H1 (cell line): ENCODE data around the gene RNF144A. TPM values are rescaled to one million over a fixed set of nuclear protein-coding genes. Genes with fewer than 3 reads are reported as not detected.

Source experiments
- CTCF ChIA-PET: fragments of 300-600 bp; sonication (Branson Sonifier 250); formaldehyde crosslinking; loops from one replicate; lab custom pipeline; 2021; ENCODE audit not compliant: partially characterized antibody; lab: Charles Lee
- POLR2A ChIA-PET: fragments of 300-600 bp; sonication (Branson Sonifier 250); formaldehyde crosslinking; loops from one replicate; lab custom pipeline; 2021; ENCODE audit warnings: inconsistent platforms; ENCODE audit not compliant: partially characterized antibody; lab: Charles Lee
- DNase-seq, 2 experiments: peaks; one replicate each; pipeline versions ENCODE4 v3.0.0 to v3.0.0-alpha.2; 2010 to 2022; ENCODE audit warnings: low spot score in 2 of 2, low read depth in 1 of 2, mixed read lengths in 1 of 2
- FAIRE-seq: peaks from 2 replicates; lab custom pipeline; 2011; peaks lifted over from hg19 to GRCh38; lab: Jason Lieb, UNC
- H2AFZ ChIP-seq: 2 replicates; pipeline ENCODE4 v1.8.1; 2012; ENCODE audit warnings: low read length, inconsistent platforms
- H2AK5ac ChIP-seq: 2 replicates; pipeline ENCODE4 v1.6.1; 2013; ENCODE audit warnings: low read depth, low read length
- H2BK120ac ChIP-seq: replicated peaks from 2 replicates; pipeline ENCODE3; 2013; ENCODE audit warnings: low read depth, low read length, inconsistent platforms
- H2BK12ac ChIP-seq: 2 replicates; pipeline ENCODE4 v1.6.1; 2013; ENCODE audit warnings: low read depth, low read length
- H2BK15ac ChIP-seq: 2 replicates; pipeline ENCODE4 v1.6.1; 2013; ENCODE audit warnings: low read length
- H2BK20ac ChIP-seq: 2 replicates; pipeline ENCODE4 v1.6.1; 2013; ENCODE audit warnings: low read length
- H2BK5ac ChIP-seq: 2 replicates; pipeline ENCODE4 v1.6.1; 2013; ENCODE audit warnings: low read depth, low read length
- H3K14ac ChIP-seq: 2 replicates; pipeline ENCODE4 v1.6.1; 2013; ENCODE audit warnings: inconsistent platforms; ENCODE audit not compliant: insufficient read length
- H3K18ac ChIP-seq: 2 replicates; pipeline ENCODE4 v1.6.1; 2013; ENCODE audit warnings: low read length; ENCODE audit errors: extremely low read depth
- H3K23ac ChIP-seq: 2 replicates; pipeline ENCODE4 v1.6.1; 2013; ENCODE audit warnings: inconsistent platforms; ENCODE audit not compliant: insufficient read length
- H3K23me2 ChIP-seq: 2 replicates; pipeline ENCODE4 v1.6.1; 2013; ENCODE audit warnings: low read depth, low read length
- H3K27ac ChIP-seq: 2 replicates; pipeline ENCODE4 v1.6.1; 2011; ENCODE audit warnings: low read depth, low read length, inconsistent platforms
- H3K27me3 ChIP-seq, 4 experiments: replicated peaks in 1 of 4; 1 replicate in 1 of 4; 2 replicates in 3 of 4; pipeline versions ENCODE4 v1.6.1 to v1.8.1; 2011 to 2013; ENCODE audit warnings: low read length in 3 of 4, mild to moderate bottlenecking in 3 of 4, inconsistent platforms in 2 of 4, mixed read lengths in 2 of 4, moderate library complexity in 1 of 4; ENCODE audit not compliant: control insufficient read depth in 3 of 4, insufficient read depth in 3 of 4; ENCODE audit errors: extremely low read depth in 1 of 4
- H3K36me3 ChIP-seq, 4 experiments: 2 replicates each; pipeline versions ENCODE4 v1.6.1 to v1.8.1; 2011 to 2013; ENCODE audit warnings: mild to moderate bottlenecking in 4 of 4, low read length in 3 of 4, moderate library complexity in 2 of 4, control low read depth in 1 of 4, inconsistent platforms in 1 of 4; ENCODE audit not compliant: insufficient read depth in 4 of 4, control insufficient read depth in 2 of 4
- H3K4ac ChIP-seq: replicated peaks from 2 replicates; pipeline ENCODE3; 2013; ENCODE audit warnings: low read length, low read depth, mixed read lengths, inconsistent platforms; ENCODE audit not compliant: insufficient read length
- H3K4me1 ChIP-seq, 4 experiments: replicated peaks in 1 of 4; 1 replicate in 1 of 4; 2 replicates in 3 of 4; pipeline versions ENCODE4 v1.6.1 to v1.8.1; 2011 to 2013; ENCODE audit warnings: low read length in 3 of 4, inconsistent platforms in 2 of 4, mixed read lengths in 1 of 4; ENCODE audit not compliant: insufficient read depth in 4 of 4, control insufficient read depth in 3 of 4
- H3K4me2 ChIP-seq, 2 experiments: 2 replicates each; pipeline versions ENCODE4 v1.6.1 to v1.8.1; 2011 to 2013; ENCODE audit warnings: low read depth in 2 of 2, low read length in 2 of 2, control low read depth in 1 of 2, inconsistent platforms in 1 of 2, mild to moderate bottlenecking in 1 of 2; ENCODE audit not compliant: insufficient read depth in 1 of 2
- H3K4me3 ChIP-seq, 4 experiments: fragments of 200-600, 300-600 bp in 1 of 4; sonication (generic), shearing (Covaris generic), sonication (Bioruptor Twin) in 1 of 4; 2 replicates each; pipeline versions ENCODE4 v1.5.1 to v1.8.1; 2011 to 2016; ENCODE audit warnings: low read length in 4 of 4, low read depth in 3 of 4, control low read depth in 2 of 4, inconsistent platforms in 2 of 4, mild to moderate bottlenecking in 2 of 4, mixed read lengths in 1 of 4, moderate library complexity in 1 of 4; ENCODE audit not compliant: insufficient read depth in 2 of 4; ENCODE audit errors: extremely low read depth in 1 of 4
- H3K56ac ChIP-seq: replicated peaks from 2 replicates; pipeline ENCODE3; 2013; ENCODE audit warnings: low read depth, mild to moderate bottlenecking, mixed read lengths, low read length, inconsistent platforms; ENCODE audit not compliant: insufficient read length
- H3K79me1 ChIP-seq: 2 replicates; pipeline ENCODE4 v1.6.1; 2013; ENCODE audit warnings: low read depth, low read length, control low read depth
- H3K79me2 ChIP-seq, 2 experiments: 2 replicates each; pipeline versions ENCODE4 v1.6.1 to v1.8.1; 2012 to 2013; ENCODE audit warnings: low read length in 2 of 2, mild to moderate bottlenecking in 2 of 2, inconsistent platforms in 1 of 2; ENCODE audit not compliant: insufficient read depth in 2 of 2, control insufficient read depth in 1 of 2
- H3K9ac ChIP-seq, 4 experiments: replicated peaks in 1 of 4; 1 replicate in 1 of 4; 2 replicates in 3 of 4; pipeline versions ENCODE4 v1.6.1 to v1.8.1; 2011 to 2013; ENCODE audit warnings: low read depth in 3 of 4, low read length in 3 of 4, control low read depth in 2 of 4, mild to moderate bottlenecking in 2 of 4, moderate library complexity in 2 of 4, inconsistent platforms in 1 of 4; ENCODE audit errors: extremely low read depth in 1 of 4
- H3K9me3 ChIP-seq, 2 experiments: 2 replicates each; pipeline versions ENCODE4 v1.6.1 to v1.8.1; 2012 to 2013; ENCODE audit warnings: mild to moderate bottlenecking in 2 of 2, moderate library complexity in 2 of 2, control low read depth in 1 of 2, inconsistent platforms in 1 of 2, low read depth in 1 of 2, low read length in 1 of 2, mixed read lengths in 1 of 2; ENCODE audit not compliant: insufficient read depth in 2 of 2
- H4K20me1 ChIP-seq, 2 experiments: replicated peaks in 1 of 2; 2 replicates each; pipeline versions ENCODE3 to v1.8.1; 2011 to 2013; ENCODE audit warnings: inconsistent platforms in 2 of 2, low read length in 2 of 2, mild to moderate bottlenecking in 1 of 2; ENCODE audit not compliant: insufficient read depth in 2 of 2, control insufficient read depth in 1 of 2
- H4K5ac ChIP-seq: 2 replicates; pipeline ENCODE4 v1.6.1; 2013; ENCODE audit warnings: low read length, low read depth, mixed read lengths, inconsistent platforms; ENCODE audit not compliant: insufficient read length
- H4K8ac ChIP-seq: 2 replicates; pipeline ENCODE4 v1.8.0; 2013; ENCODE audit warnings: mild to moderate bottlenecking, moderate library complexity, low read length, inconsistent platforms; ENCODE audit not compliant: insufficient read depth; ENCODE audit errors: extremely low read depth
- H4K91ac ChIP-seq: replicated peaks from 2 replicates; pipeline ENCODE3; 2013; ENCODE audit warnings: low read length, mixed read lengths, inconsistent platforms; ENCODE audit not compliant: insufficient read length
- ASH2L ChIP-seq: fragments of 200-600, 300-600 bp; sonication (generic); IDR thresholded peaks from one replicate; pipeline ENCODE4 v1.7.1; 2017; ENCODE audit warnings: low read length
- BCL11A ChIP-seq, 2 experiments: IDR thresholded peaks; one replicate each; pipeline ENCODE4 v1.6.1; 2011; ENCODE audit warnings: low read depth in 2 of 2, low read length in 2 of 2, mild to moderate bottlenecking in 2 of 2
- BRCA1 ChIP-seq: IDR thresholded peaks from 2 replicates; pipeline ENCODE4 v1.6.1; 2012; ENCODE audit warnings: low read depth, low read length, improper control_type of control experiment
- CBX5 ChIP-seq: fragments of 300-800, 300-1000 bp; sonication (generic); IDR thresholded peaks from 2 replicates; pipeline ENCODE4 v1.7.1; 2016; ENCODE audit warnings: antibody characterized with exemption, low read length, low read depth
- CBX8 ChIP-seq: fragments of 300-800, 300-1000 bp; sonication (generic); IDR thresholded peaks from 2 replicates; pipeline ENCODE4 v1.7.1; 2016; ENCODE audit warnings: low read depth, low read length, borderline replicate concordance
- CREB1 ChIP-seq: IDR thresholded peaks from 2 replicates; pipeline ENCODE4 v1.6.1; 2012; ENCODE audit warnings: inconsistent platforms
- EP300 ChIP-seq, 2 experiments: IDR thresholded peaks; 1 replicate in 1 of 2; 2 replicates in 1 of 2; pipeline ENCODE4 v1.6.1; 2011 to 2012; ENCODE audit warnings: low read depth in 2 of 2, low read length in 2 of 2, mild to moderate bottlenecking in 2 of 2, borderline replicate concordance in 1 of 2, inconsistent platforms in 1 of 2, moderate library complexity in 1 of 2
- EZH2 ChIP-seq: fragments of 200-600 bp; sonication (generic); IDR thresholded peaks from 2 replicates; pipeline ENCODE4 v1.7.1; 2012; ENCODE audit warnings: low read depth, mild to moderate bottlenecking, moderate library complexity, low read length, inconsistent platforms; ENCODE audit not compliant: severe bottlenecking
- GTF2F1 ChIP-seq: IDR thresholded peaks from 2 replicates; pipeline ENCODE4 v1.6.1; 2012; ENCODE audit warnings: low read depth, low read length, improper control_type of control experiment, borderline replicate concordance
- KDM4A ChIP-seq: IDR thresholded peaks from one replicate; pipeline ENCODE4 v1.7.1; 2012; ENCODE audit warnings: low read depth, mild to moderate bottlenecking, moderate library complexity, low read length, inconsistent platforms; ENCODE audit not compliant: severe bottlenecking
- NANOG ChIP-seq: IDR thresholded peaks from 2 replicates; pipeline ENCODE4 v1.6.1; 2011; ENCODE audit warnings: low read length, low read depth, mild to moderate bottlenecking, inconsistent platforms; ENCODE audit not compliant: insufficient read depth, poor library complexity, severe bottlenecking
- TCF12 ChIP-seq: IDR thresholded peaks from 2 replicates; pipeline ENCODE4 v1.6.1; 2011; ENCODE audit warnings: low read depth, mild to moderate bottlenecking, low read length
- YY1 ChIP-seq: IDR thresholded peaks from 2 replicates; pipeline ENCODE4 v1.6.1; 2011; ENCODE audit warnings: low read depth, mild to moderate bottlenecking, low read length
- WGBS, 2 experiments: shearing (Covaris generic) in 1 of 2; methylation state at CpG; one replicate each; pipeline versions ENCODE4 v1.1.6 to v1.1.7; 2013 to 2015; ENCODE audit warnings: low lambda C conversion rate in 2 of 2, mixed read lengths in 2 of 2, inconsistent platforms in 1 of 2, low coverage in 1 of 2, missing lambda C conversion rate in 1 of 2; ENCODE audit not compliant: insufficient replicate concordance in 2 of 2, insufficient coverage in 1 of 2, insufficient read length in 1 of 2; ENCODE audit errors: extremely low coverage in 1 of 2, missing lambda C conversion rate in 1 of 2; 5-methylcytosine and 5-hydroxymethylcytosine counted together
- polyA plus RNA-seq, 7 experiments: library from polyadenylated mRNA; depleted of rRNA in 3 of 7; stranded (reverse) in 5 of 7; unstranded in 2 of 7; fragments of >200 nt in 5 of 7; fragments of 200-250 nt in 2 of 7; gene quantifications; 1 replicate in 5 of 7; 2 replicates in 1 of 7; 4 replicates in 1 of 7; pipeline versions ENCODE4 v1.2.1 to v1.2.3, GENCODE V29; 2011 to 2013; ENCODE audit warnings: missing spikeins in 2 of 7, mixed read lengths in 2 of 7
- total RNA-seq: library from RNA; stranded (reverse); fragmentation: NEBNext Ultra II Directional; extraction: Animal tissue kit (Norgen Biotek cat#: 25700); gene quantifications from 2 replicates; pipeline ENCODE4 v1.2.1, GENCODE V29; 2021

RNF144A gene
- total and polyA plus RNA-seq, 2 of the 8 experiments (the other 6 are each of a cell fraction or from before 2014, with no cell fraction given): 14.0 to 15.0 TPM

DNA sequence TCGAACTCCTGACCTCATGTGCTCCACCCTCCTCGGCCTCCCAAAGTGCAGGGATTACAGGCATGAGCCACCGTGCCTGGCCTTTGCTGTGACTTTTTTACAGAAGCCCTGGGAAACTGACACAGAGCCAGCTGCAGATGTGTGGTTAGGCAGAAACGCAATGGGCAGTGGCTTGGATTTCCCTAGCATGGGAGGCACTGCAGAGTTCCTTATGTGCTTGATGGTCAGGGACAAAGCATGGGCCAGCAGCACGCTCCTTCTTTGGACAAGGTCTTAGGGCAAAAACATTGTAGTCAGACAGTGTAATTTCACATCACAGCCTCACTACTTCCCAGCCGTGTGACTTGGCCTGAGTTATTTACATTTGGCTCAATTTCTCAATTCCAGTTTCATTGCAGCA is 153.9 kb downstream of the RNF144A start:
- no peaks in the 10 kb centered on the region for H3K23me2 ChIP-seq
- H2AK5ac ChIP-seq: no peak overlapping the region
- POLR2A ChIA-PET: no interaction called here
- no peak overlapping the region for H3K4ac ChIP-seq
- no peak overlapping the region for H3K4me2 ChIP-seq
- no peak overlapping the region for H4K8ac ChIP-seq
- H3K9ac ChIP-seq: no peak overlapping the region
- H3K4me1 ChIP-seq: no peaks in the 10 kb centered on the region
- H3K14ac ChIP-seq: no peak overlapping the region
- 96% methylated on average over 6 of the region's 6 CpGs; no CpG with 5 or more reads in 1 of the 2 experiments for WGBS, 2 experiments
- H2BK5ac ChIP-seq: no peak overlapping the region
- H3K79me1 ChIP-seq: no peaks in the 10 kb centered on the region; the same call in 1 of the 2 replicates
- CTCF ChIA-PET: no interaction called here
- H3K56ac ChIP-seq: no peak overlapping the region
- no peak overlapping the region for H2BK120ac ChIP-seq
- H2BK20ac ChIP-seq: no peak overlapping the region
- H2AFZ ChIP-seq: no peak overlapping the region
- H4K91ac ChIP-seq: no peak overlapping the region
- H3K23ac ChIP-seq: no peak overlapping the region
- no peak for TF ChIP-seq CREB1
- TF ChIP-seq TCF12: no peak
- no peak for TF ChIP-seq YY1
- no peak for TF ChIP-seq BCL11A (IDR thresholded peaks at IDR 0.05; ENCODE audit: low read depth in 2 of 2, low read length in 2 of 2)
- no peak for TF ChIP-seq ASH2L
- no peak for TF ChIP-seq CBX8
- TF ChIP-seq BRCA1: no peak
- TF ChIP-seq KDM4A: no peak
- no peak for TF ChIP-seq GTF2F1
- no peak for TF ChIP-seq NANOG
- TF ChIP-seq EP300 (IDR thresholded peaks at IDR 0.05; ENCODE audit: borderline replicate concordance in 1 of 2, low read depth in 2 of 2, low read length in 2 of 2): no peak
- no peak for TF ChIP-seq EZH2
- TF ChIP-seq CBX5: no peak
- no peak for FAIRE-seq
- H4K5ac ChIP-seq: no peak overlapping the region
- no peak overlapping the region for H3K18ac ChIP-seq
- H3K4me3 ChIP-seq: no peak overlapping the region
- no peaks in the 10 kb centered on the region for H4K20me1 ChIP-seq
- H3K27me3 ChIP-seq: no peaks in the 10 kb centered on the region
- H3K36me3 ChIP-seq: no peaks in the 10 kb centered on the region
- H3K9me3 ChIP-seq: no peaks in the 10 kb centered on the region
- no peak for DNase-seq
- H3K27ac ChIP-seq: no peak overlapping the region
- no peak overlapping the region for H2BK12ac ChIP-seq
- H2BK15ac ChIP-seq: no peak overlapping the region
- H3K79me2 ChIP-seq: no peaks in the 10 kb centered on the region
